Small intestine (tissue), 7 donors: ENCODE data around the gene DENND1A. TPM values are rescaled to one million over a fixed set of nuclear protein-coding genes. Genes with fewer than 3 reads are reported as not detected.

Source experiments
- DNase-seq, 2 donors: peaks; one replicate each; pipeline versions ENCODE4 v3.0.0 to v3.0.0-alpha.2; 2013
- FAIRE-seq: peaks from 2 replicates; lab custom pipeline; 2012; peaks lifted over from hg19 to GRCh38; lab: Jason Lieb, UNC
- H3K27ac ChIP-seq, 3 donors: one replicate each; pipeline ENCODE4 v1.5.1; 2013; ENCODE audit warnings: low read length in 2 of 3, mild to moderate bottlenecking in 2 of 3, control low read depth in 1 of 3, inconsistent platforms in 1 of 3, low read depth in 1 of 3, moderate library complexity in 1 of 3
- H3K27me3 ChIP-seq, 3 donors: one replicate each; pipeline ENCODE4 v1.6.1; 2013; ENCODE audit warnings: low read length in 3 of 3, inconsistent platforms in 1 of 3; ENCODE audit not compliant: control insufficient read depth in 3 of 3, insufficient read depth in 3 of 3
- H3K36me3 ChIP-seq, 3 donors: one replicate each; pipeline ENCODE4 v1.6.1; 2013; ENCODE audit warnings: low read length in 3 of 3, inconsistent platforms in 1 of 3, low read depth in 1 of 3, mild to moderate bottlenecking in 1 of 3, moderate library complexity in 1 of 3; ENCODE audit not compliant: control insufficient read depth in 3 of 3, insufficient read depth in 2 of 3
- H3K4me1 ChIP-seq, 3 donors: one replicate each; pipeline ENCODE4 v1.6.1; 2013; ENCODE audit warnings: low read length in 2 of 3, inconsistent platforms in 1 of 3, low read depth in 1 of 3, mild to moderate bottlenecking in 1 of 3, moderate library complexity in 1 of 3; ENCODE audit not compliant: control insufficient read depth in 3 of 3, insufficient read depth in 2 of 3
- H3K4me3 ChIP-seq, 3 donors: one replicate each; pipeline ENCODE4 v1.5.1; 2013; ENCODE audit warnings: low read length in 3 of 3, control low read depth in 1 of 3, inconsistent platforms in 1 of 3, low read depth in 1 of 3, mild to moderate bottlenecking in 1 of 3, moderate library complexity in 1 of 3
- H3K9me3 ChIP-seq, 2 donors: one replicate each; pipeline ENCODE4 v1.6.1; 2013; ENCODE audit warnings: low read depth in 1 of 2, low read length in 1 of 2; ENCODE audit not compliant: control insufficient read depth in 2 of 2, insufficient read depth in 1 of 2
- WGBS, 3 donors: extraction: QIAGEN DNeasy Blood & Tissue Kit; methylation state at CpG; one replicate each; pipeline ENCODE4 v1.1.7; 2013; 5-methylcytosine and 5-hydroxymethylcytosine counted together
- polyA plus RNA-seq, 4 donors: library from polyadenylated mRNA; stranded (reverse) in 3 of 4; unstranded in 1 of 4; fragments of 200-250 nt in 3 of 4; fragments of 120-200 nt in 1 of 4; gene quantifications; one replicate each; pipeline versions ENCODE4 v1.2.1 to v1.2.3, GENCODE V29; 2013
- donor health status: healthy with polysubstance abuse.
- donor health status: control.
- donor health status: control.
- donor health status: Bipolar disorder and iron deficiency.
- donor health status: healthy.

Gene DENND1A
- polyA plus RNA-seq, 4 donors = 11.5 to 43.4 (median 20.0) TPM

- DNase-seq (no peak), FAIRE-seq (no peak)
- H3K4me1 ChIP-seq = no peaks in the 10 kb centered on the region
- no peaks in the 10 kb centered on the region for H3K36me3 ChIP-seq
- H3K4me3 ChIP-seq = no peak overlapping the region
- no peak overlapping the region for H3K27ac ChIP-seq
- WGBS, 3 donors = 88 to 94% (median 93%) methylated on average over 6 of the region's 6 CpGs
- H3K27me3 ChIP-seq = no peaks in the 10 kb centered on the region
- no peaks in the 10 kb centered on the region for H3K9me3 ChIP-seq
Measured at GRCh38 chr9:123769719-123770118, 160.2 kb downstream of the DENND1A start.

GRCh38 chr9:123763910-123764588 lies 165.9 kb downstream of the DENND1A start:
- no peak for FAIRE-seq
- Histone ChIP-seq H3K27me3 (no peaks in the 10 kb centered on the region), H3K4me1 (peaks cover 0 to 7% (median 0%) of the 10 kb centered on the region in 3 donors), H3K27ac (no peak overlapping the region), H3K4me3 (no peak overlapping the region), H3K9me3 (no peaks in the 10 kb centered on the region), H3K36me3 (peaks cover 0 to 3% (median 0%) of the 10 kb centered on the region in 3 donors)
- WGBS, 3 donors = 91 to 98% (median 94%) methylated on average over 4 of the region's 4 CpGs
- DNase-seq = no peak

GRCh38 chr9:123761905-123762605 lies 167.9 kb downstream of the DENND1A start:
- Histone ChIP-seq H3K4me3 (no peak overlapping the region), H3K36me3 (peaks cover 0 to 5% (median 3%) of the 10 kb centered on the region in 3 donors), H3K27ac (no peak overlapping the region), H3K4me1 (peaks cover 0 to 7% (median 0%) of the 10 kb centered on the region in 3 donors), H3K9me3 (no peaks in the 10 kb centered on the region), H3K27me3 (no peaks in the 10 kb centered on the region)
- DNase-seq = peak; percentile 23 to 66
- 35 to 75% (median 51%) methylated on average over 4 of the region's 4 CpGs for WGBS, 3 donors
- FAIRE-seq = no peak

- Histone ChIP-seq H3K27ac (no peak overlapping the region), H3K36me3 (peaks cover 0 to 21% (median 3%) of the 10 kb centered on the region in 3 donors), H3K27me3 (no peaks in the 10 kb centered on the region), H3K9me3 (no peaks in the 10 kb centered on the region), H3K4me1 (peaks cover 0 to 7% (median 0%) of the 10 kb centered on the region in 3 donors), H3K4me3 (no peak overlapping the region)
- FAIRE-seq (no peak), DNase-seq (no peak)
- 76 to 97% (median 92%) methylated on average over 3 of the region's 3 CpGs for WGBS, 3 donors
Measured at GRCh38 chr9:123757960-123758359, 172.0 kb downstream of the DENND1A start.

- no peaks in the 10 kb centered on the region for H3K9me3 ChIP-seq
- peaks cover 0 to 21% (median 3%) of the 10 kb centered on the region in 3 donors for H3K36me3 ChIP-seq
- no peak overlapping the region for H3K27ac ChIP-seq
- H3K4me1 ChIP-seq = peaks cover 0 to 7% (median 0%) of the 10 kb centered on the region in 3 donors
- DNase-seq (no peak), FAIRE-seq (no peak)
- H3K4me3 ChIP-seq = no peak overlapping the region
- 72 to 81% (median 79%) methylated on average over 6 of the region's 6 CpGs for WGBS, 3 donors
- H3K27me3 ChIP-seq = no peaks in the 10 kb centered on the region
Measured at GRCh38 chr9:123757547-123757946, 172.4 kb downstream of the DENND1A start.

- FAIRE-seq = no peak
- peaks cover 0 to 21% (median 3%) of the 10 kb centered on the region in 3 donors for H3K36me3 ChIP-seq
- no peak overlapping the region for H3K27ac ChIP-seq
- no peaks in the 10 kb centered on the region for H3K9me3 ChIP-seq
- peaks cover 0 to under 1% (median 0%) of the 10 kb centered on the region in 3 donors for H3K4me1 ChIP-seq
- 82 to 94% (median 86%) methylated on average over 4 of the region's 4 CpGs for WGBS, 3 donors
- DNase-seq = no peak
- H3K4me3 ChIP-seq = no peak overlapping the region
- H3K27me3 ChIP-seq = no peaks in the 10 kb centered on the region
Measured at GRCh38 chr9:123756484-123757106, 173.3 kb downstream of the DENND1A start.

- Histone ChIP-seq H3K27ac (no peak overlapping the region), H3K27me3 (no peaks in the 10 kb centered on the region), H3K4me3 (no peak overlapping the region), H3K36me3 (peaks cover 0 to 22% (median 3%) of the 10 kb centered on the region in 3 donors), H3K4me1 (no peaks in the 10 kb centered on the region), H3K9me3 (no peaks in the 10 kb centered on the region)
- DNase-seq (no peak), FAIRE-seq (no peak)
- 88 to 95% (median 89%) methylated on average over 2 of the region's 2 CpGs for WGBS, 3 donors
Measured at GRCh38 chr9:123753669-123754258, 176.2 kb downstream of the DENND1A start.

GRCh38 chr9:123753016-123753415 lies 176.9 kb downstream of the DENND1A start:
- Histone ChIP-seq H3K36me3 (peaks cover 0 to 22% (median 3%) of the 10 kb centered on the region in 3 donors), H3K4me1 (no peaks in the 10 kb centered on the region), H3K4me3 (no peak overlapping the region), H3K27me3 (no peaks in the 10 kb centered on the region), H3K9me3 (no peaks in the 10 kb centered on the region), H3K27ac (no peak overlapping the region)
- FAIRE-seq (no peak), DNase-seq (no peak)
- 56 to 83% (median 72%) methylated on average over 1 of the region's 1 CpG for WGBS, 3 donors
